Esophagus squamous epithelium (tissue), 5 donors: ENCODE measurements around the gene PRRG2. TPM values are rescaled to one million over a fixed set of nuclear protein-coding genes. Genes with fewer than 3 reads are reported as not detected.
A peak's percentile ranks its signal among the peaks of the same experiment; 100 is the strongest.

Experiments
- DNase-seq: peaks from one replicate; lab custom pipeline; 2025; lab: John Stamatoyannopoulos, UW
- H3K27ac ChIP-seq, 4 donors: fragments of 200-600 bp; sonication (generic); one replicate each; pipeline ENCODE4 v1.5.1; 2016 to 2019; ENCODE audit warnings: mild to moderate bottlenecking in 1 of 4
- H3K27me3 ChIP-seq, 4 donors: fragments of 200-600 bp; sonication (generic); 1 replicate in 3 of 4; 2 replicates in 1 of 4; pipeline versions ENCODE4 v1.5.1 to v1.6.0; 2017 to 2021; ENCODE audit warnings: antibody characterized with exemption in 1 of 4
- H3K36me3 ChIP-seq, 3 donors: fragments of 200-600 bp; sonication (generic); one replicate each; pipeline ENCODE4 v1.5.1; 2016 to 2019
- H3K4me1 ChIP-seq, 3 donors: fragments of 200-600 bp; sonication (generic); one replicate each; pipeline ENCODE4 v1.5.1; 2017 to 2019
- H3K4me3 ChIP-seq, 4 donors: fragments of 200-600 bp; sonication (generic); 1 replicate in 3 of 4; 2 replicates in 1 of 4; pipeline ENCODE4 v1.5.1; 2016 to 2019; ENCODE audit warnings: mild to moderate bottlenecking in 2 of 4, moderate library complexity in 1 of 4
- H3K9me3 ChIP-seq, 3 donors: fragments of 200-600 bp; sonication (generic); one replicate each; pipeline ENCODE4 v1.5.1; 2016 to 2019
- CTCF ChIP-seq, 6 experiments: fragments of 450-650 bp in 4 of 6; fragments of 200-600 bp in 2 of 6; sonication (generic) in 2 of 6; IDR thresholded peaks; one replicate each; pipeline ENCODE4 v1.5.1; 2016 to 2019; ENCODE audit warnings: antibody characterized with exemption in 6 of 6, mild to moderate bottlenecking in 4 of 6, moderate library complexity in 4 of 6
- POLR2A ChIP-seq, 4 donors: fragments of 450-650 bp; IDR thresholded peaks; one replicate each; pipeline ENCODE4 v1.6.1; 2017; ENCODE audit warnings: antibody characterized with exemption in 4 of 4, mild to moderate bottlenecking in 4 of 4, moderate library complexity in 3 of 4
- WGBS, 2 donors: methylation state at CpG; one replicate each; pipeline ENCODE4 v1.1.5; 2018; 5-methylcytosine and 5-hydroxymethylcytosine counted together
- intact Hi-C: fragments of 100-400 bp; cut with DNase I; formaldehyde crosslinking; loops from one replicate; pipeline ENCODE4 v1.15.0; 2022
- total RNA-seq, 4 donors: library from RNA; depleted of rRNA; stranded (reverse); fragments of >200 nt; gene quantifications; one replicate each; pipeline ENCODE4 v1.1.0, GENCODE V29; 2016
- donor health status: DM: yes; HTN: yes; CAD: no.

Gene PRRG2
- total RNA-seq, 4 donors from 2014 or later, result 7.7 to 19.8 (median 8.8) TPM

DNA sequence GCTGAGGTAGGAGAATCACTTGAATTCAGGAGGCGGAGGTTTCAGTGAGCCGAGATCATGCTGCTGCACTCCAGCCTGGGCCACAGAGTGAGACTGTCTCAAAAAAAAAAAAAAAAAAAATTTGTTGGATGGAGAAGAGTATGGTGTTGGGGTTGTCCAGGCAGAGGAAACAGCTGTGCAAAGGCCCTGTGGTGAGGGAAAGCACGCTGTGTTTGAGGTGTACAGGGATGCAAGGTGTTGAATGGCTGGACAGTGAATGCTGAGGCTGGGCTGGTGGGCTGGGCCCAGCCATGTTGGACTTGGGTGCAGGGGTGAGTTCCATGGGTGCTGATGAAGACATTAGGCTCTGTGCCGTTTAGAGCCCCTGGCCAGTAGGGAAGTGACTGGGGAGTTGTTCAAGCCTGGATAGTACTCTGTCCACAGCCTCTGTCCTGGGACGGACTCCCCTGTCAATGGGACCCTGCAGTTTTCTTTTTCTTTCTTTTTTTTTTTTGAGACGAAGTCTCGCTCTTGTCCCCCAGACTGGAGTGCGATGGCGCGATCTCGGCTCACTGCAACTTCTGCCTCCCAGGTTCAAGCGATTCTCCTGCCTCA lies 28.5 kb downstream of the PRRG2 start:
- Histone ChIP-seq H3K27ac (no peak overlapping the region), H3K4me3 (no peak overlapping the region), H3K4me1 (peaks cover 0 to 26% (median 11%) of the 10 kb centered on the region in 3 donors), H3K36me3 (peaks cover 0 to 90% (median 23%) of the 10 kb centered on the region in 3 donors), H3K27me3 (no peaks in the 10 kb centered on the region), H3K9me3 (no peaks in the 10 kb centered on the region)
- 95 to 98% methylated on average over 6 to 7 of the region's 12 CpGs for WGBS, 2 donors
- DNase-seq, result no peak
- intact Hi-C loops, result no loop called here
- no peak for TF ChIP-seq POLR2A (IDR thresholded peaks at IDR 0.05)

- TF ChIP-seq POLR2A (IDR thresholded peaks at IDR 0.05), result no peak
- TF ChIP-seq CTCF (IDR thresholded peaks at IDR 0.05), result no peak
- no peak for DNase-seq
- intact Hi-C loops, result no loop called here
- no peaks in the 10 kb centered on the region for H3K9me3 ChIP-seq
- H3K27me3 ChIP-seq, result no peaks in the 10 kb centered on the region
- H3K4me1 ChIP-seq, result peaks cover 0 to 29% (median 11%) of the 10 kb centered on the region in 3 donors
- H3K27ac ChIP-seq, result peak overlapping the region; percentile 21 to 62 (median 39)
- H3K4me3 ChIP-seq, result no peak overlapping the region
- 63 to 73% methylated on average over 4 of the region's 4 CpGs for WGBS, 2 donors
- H3K36me3 ChIP-seq, result peaks cover 22 to 90% (median 38%) of the 10 kb centered on the region in 3 donors
Measured at GRCh38 chr19:49613374-49613773, 32.3 kb downstream of the PRRG2 start.

DNA sequence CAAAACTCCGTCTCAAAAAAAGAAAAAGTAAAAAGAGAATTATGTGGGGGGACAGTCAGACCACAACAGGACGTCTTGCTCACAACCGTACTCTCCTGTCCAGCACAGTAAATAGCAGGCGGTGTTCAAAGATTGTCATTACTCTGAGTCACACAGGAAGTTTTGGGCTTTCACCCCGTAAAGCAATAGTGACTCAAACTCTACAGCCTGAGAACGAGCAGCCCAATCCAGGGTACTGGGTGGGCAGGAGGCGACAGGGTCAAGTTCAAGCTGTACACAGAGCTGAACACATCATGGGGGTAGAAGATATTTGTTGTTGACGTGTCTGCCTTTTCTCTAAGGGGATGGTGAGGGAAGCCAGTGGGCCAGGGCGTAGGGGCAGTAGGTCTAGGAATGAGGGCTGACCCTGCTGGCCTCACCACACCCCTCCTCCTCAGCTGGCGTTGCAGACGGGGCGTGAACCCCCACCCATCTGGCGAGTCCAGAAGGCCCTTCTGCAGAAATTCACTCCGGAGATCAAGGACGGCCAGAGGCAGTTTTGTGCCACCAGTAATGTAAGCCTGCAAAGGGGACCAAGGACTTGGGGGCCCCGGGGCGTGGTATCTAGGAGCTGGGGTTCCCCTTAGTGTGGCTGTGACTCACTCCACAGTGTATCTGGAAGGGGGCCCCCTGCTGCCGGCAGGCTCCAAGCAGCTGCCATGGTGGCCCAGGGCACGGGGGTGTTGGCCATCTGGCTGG lies 33.1 kb downstream of the PRRG2 start:
- 61 to 73% methylated on average over 8 to 14 of the region's 19 CpGs for WGBS, 2 donors
- Histone ChIP-seq H3K27ac (peak overlapping the region; percentile 21 to 62 (median 39)), H3K9me3 (no peaks in the 10 kb centered on the region), H3K4me1 (peaks cover 0 to 29% (median 11%) of the 10 kb centered on the region in 3 donors), H3K4me3 (no peak overlapping the region), H3K27me3 (no peaks in the 10 kb centered on the region), H3K36me3 (peaks cover 22 to 90% (median 36%) of the 10 kb centered on the region in 3 donors)
- TF ChIP-seq CTCF (IDR thresholded peaks at IDR 0.05) (no peak), POLR2A (IDR thresholded peaks at IDR 0.05) (no peak)
- intact Hi-C loops, result no loop called here
- DNase-seq, result no peak

DNA sequence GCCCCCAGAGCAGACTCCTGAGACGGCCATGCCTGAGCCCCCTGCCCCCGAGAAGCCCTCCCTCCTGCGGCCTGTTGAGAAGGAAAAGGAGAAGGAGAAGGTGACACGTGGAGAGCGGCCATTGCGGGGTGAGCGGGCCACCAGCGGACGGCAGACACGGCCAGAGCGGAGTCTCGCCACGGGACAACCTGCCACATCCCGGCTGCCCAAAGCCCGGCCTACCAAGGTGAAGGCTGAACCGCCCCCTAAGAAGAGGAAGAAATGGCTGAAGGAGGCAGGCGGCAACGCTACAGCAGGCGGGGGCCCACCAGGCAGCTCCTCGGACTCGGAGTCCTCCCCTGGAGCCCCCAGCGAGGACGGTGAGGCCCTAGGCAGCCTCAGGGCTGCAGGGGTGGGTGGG lies 34.7 kb downstream of the PRRG2 start:
- H3K9me3 ChIP-seq, result no peaks in the 10 kb centered on the region
- no peak for DNase-seq
- peaks cover 30 to 90% (median 39%) of the 10 kb centered on the region in 3 donors for H3K36me3 ChIP-seq
- peaks cover 0 to 29% (median 11%) of the 10 kb centered on the region in 3 donors for H3K4me1 ChIP-seq
- no peak overlapping the region for H3K4me3 ChIP-seq
- TF ChIP-seq POLR2A (IDR thresholded peaks at IDR 0.05) (no peak), CTCF (IDR thresholded peaks at IDR 0.05) (no peak)
- intact Hi-C loops, result no loop called here
- no peaks in the 10 kb centered on the region for H3K27me3 ChIP-seq
- WGBS, 2 donors, result 92 to 95% methylated on average over 13 to 23 of the region's 23 CpGs
- H3K27ac ChIP-seq, result no peak overlapping the region

- Histone ChIP-seq H3K36me3 (peaks cover 34 to 90% (median 43%) of the 10 kb centered on the region in 3 donors), H3K9me3 (no peaks in the 10 kb centered on the region), H3K27ac (no peak overlapping the region), H3K4me3 (no peak overlapping the region), H3K4me1 (peaks cover 0 to 29% (median 11%) of the 10 kb centered on the region in 3 donors), H3K27me3 (no peaks in the 10 kb centered on the region)
- TF ChIP-seq POLR2A (IDR thresholded peaks at IDR 0.05) (no peak), CTCF (IDR thresholded peaks at IDR 0.05) (no peak)
- DNase-seq, result no peak
- intact Hi-C loops, result no loop called here
- 94 to 97% methylated on average over 7 of the region's 7 CpGs for WGBS, 2 donors
Measured at GRCh38 chr19:49616532-49616931, 35.4 kb downstream of the PRRG2 start.
